Activated T-cell treated with anti-CD3 and anti-CD28 coated beads for 4 hours (primary cell): Measurements from ENCODE around the gene SH3RF1.

Source experiments
- DNase-seq: peaks from one replicate; pipeline ENCODE4 v3.0.0-alpha.2; 2020

The SH3RF1 gene

DNA sequence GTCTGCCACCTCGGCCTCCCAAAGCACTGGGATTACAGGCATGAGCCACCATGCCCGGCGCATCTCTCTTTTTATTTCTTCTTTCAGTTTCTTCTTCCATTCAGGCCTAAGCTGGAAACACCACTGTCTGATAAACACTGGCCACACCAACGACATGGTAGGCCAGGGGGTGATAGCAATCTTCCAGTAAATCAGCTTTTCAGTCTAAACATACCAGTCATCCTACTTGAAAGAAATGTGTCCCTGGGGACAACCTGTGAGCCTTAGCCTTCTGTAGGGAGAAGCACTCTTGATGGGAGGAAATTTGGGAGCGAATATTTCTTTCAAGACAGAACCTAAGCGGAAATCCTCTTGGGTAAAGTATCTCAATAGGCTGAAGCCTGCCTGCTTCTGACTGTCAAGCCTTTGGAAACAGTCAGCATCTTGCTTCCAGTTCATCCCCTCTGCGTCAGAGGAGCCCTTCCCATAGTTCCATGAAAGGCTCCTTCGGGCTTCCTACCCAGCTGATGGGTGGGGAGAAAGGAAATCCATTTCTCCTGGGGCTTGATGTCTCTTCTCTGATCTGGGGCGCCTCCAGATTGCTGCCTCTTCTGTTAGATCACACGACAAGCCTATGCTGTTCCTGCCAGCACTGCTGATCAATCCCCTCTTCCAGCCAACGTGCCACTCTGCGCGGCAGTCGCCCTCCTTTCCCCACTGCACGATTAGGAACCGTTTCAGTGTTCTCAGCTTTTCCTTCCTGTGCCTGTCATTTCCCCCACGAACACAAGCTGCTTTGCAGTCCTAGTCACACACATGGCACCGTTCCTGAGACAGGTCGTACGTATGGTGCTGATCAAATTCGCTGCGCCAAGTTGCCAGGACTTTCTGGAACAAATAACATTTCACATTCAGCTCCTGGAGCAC lies 211.2 kb downstream of the SH3RF1 start:
- no peak for DNase-seq

DNA sequence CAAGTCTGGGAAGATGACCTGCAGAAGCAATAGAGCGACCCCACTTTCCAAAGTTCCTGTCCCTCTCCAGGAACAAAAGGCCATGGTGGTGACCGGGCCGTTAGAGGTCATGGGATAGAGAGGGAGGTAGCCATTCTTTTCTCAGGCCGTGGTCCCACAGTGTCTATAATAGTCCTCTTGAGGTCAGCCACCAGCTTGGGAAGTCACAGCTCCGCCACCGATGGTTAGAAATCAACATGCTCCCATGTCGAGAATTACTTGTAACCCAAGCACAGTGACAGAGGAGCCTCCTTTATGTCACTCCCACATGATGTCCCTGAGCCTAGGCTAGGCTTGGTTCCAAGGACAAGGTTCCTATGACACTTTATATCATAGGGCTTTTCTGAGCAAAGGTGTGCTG lies 212.4 kb downstream of the SH3RF1 start:
- no peak for DNase-seq

DNA sequence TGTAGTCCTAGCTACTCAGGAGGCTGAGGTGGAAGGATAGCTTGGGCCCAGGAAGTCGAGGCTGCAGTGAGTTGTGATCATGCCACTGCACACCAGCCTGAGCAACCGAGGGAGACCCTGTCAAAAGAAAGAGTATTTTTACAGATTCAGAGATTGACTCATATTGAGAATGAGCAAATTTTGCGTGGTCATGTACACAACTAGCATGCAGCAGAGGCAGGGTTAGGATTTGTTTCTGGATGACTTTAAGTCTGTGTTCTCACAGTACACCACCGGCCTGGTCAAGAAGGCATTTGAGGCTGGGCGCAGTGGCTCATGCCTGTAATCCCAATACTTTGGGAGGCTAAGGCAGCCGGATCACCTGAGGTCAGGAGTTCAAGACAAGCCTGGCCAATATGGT lies 215.9 kb downstream of the SH3RF1 start:
- no peak for DNase-seq

DNA sequence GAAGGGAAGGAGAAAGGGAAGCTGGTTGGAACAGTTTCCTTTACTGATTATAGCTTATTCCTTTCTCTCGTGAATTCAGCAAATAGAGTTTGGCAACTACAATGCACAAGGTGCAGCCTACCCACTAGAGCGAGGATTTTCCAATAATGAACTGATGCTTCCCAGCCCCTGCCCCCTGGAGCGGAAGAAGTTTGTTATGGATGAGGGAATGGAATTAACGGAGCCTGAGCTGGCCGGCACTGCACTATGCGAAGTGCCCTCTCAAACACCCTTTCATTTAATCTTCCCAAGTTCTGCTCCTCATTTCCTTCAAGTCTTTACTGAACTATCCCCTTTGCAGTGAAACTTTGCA lies 218.2 kb downstream of the SH3RF1 start:
- no peak for DNase-seq

DNA sequence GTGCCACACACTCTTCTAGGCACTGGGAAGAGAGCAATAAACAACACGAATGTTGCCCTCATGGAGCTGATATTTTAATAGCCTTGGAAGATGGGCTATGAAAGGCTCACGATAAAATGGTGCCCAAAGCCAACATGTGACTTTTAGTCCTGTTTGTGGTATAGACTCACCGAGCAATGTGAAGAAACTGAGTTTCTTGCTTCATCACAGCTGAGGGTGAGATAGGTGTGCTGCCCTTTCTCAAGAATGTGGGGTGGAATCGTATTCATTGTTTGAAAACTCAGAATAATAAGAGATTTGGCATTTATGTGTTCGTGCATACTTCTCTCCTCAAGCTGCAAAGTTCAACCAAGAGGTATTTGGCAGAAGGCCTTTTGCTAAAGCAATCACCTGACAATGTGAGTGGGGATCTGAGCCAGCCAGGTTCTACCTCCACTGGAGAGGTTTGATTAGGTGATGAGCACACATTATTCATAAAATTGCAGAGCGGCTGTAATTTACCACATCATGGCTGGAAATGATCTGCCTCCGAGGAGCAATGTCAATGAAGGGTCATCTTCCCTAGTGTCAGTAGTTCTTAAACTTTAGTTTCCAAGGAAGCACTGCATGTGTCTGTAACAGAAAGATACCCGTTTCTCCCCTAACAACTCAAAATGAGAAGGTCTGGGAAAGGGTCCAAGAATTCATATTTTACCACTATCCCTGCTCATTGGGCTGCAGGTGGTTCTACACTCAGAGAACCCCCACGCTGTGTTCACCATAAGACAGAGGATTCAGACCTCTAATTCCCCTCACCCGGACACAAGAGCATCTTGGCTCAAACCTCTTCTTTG lies 218.8 kb downstream of the SH3RF1 start:
- no peak for DNase-seq

DNA sequence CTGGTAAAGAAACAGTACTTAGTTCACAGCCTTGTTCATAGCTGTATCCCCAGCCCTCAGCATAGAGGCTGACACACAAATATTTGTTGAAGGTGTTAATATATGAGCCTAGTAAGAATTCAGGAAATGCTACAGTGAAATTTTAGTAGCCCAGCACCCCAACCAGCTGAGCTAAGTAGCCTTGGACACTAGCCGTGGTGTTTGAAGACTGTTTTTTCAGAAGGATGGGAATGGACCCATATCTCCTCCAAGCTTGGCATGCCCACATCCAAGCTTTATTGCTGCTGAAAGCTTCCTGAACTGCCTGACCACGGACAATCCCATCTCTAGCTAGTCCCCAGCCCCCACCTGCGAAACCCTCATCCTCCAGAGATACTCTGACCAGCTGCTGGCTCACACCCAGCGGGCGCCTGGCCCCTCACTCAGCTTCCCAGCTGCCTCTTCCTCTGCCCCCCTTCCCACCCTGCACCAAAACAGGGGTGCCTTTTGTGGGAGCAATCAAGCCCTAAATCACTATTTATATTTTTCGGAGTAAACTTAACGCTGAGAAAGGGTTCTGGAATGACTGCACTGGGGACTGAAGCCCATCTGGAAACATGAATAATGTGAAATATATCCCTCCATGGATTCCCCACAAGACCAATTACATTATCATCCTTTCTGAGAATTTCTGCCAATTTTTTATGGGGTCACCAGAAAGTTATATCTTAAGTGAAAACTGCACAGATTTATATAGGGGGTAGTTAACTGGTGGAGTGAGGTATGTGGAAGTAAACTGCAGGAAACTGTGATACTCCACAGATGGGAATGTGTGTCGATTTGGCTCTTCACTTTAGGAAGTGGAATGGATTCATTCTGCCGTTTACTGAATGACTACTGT lies 219.6 kb downstream of the SH3RF1 start:
- DNase-seq = no peak

DNA sequence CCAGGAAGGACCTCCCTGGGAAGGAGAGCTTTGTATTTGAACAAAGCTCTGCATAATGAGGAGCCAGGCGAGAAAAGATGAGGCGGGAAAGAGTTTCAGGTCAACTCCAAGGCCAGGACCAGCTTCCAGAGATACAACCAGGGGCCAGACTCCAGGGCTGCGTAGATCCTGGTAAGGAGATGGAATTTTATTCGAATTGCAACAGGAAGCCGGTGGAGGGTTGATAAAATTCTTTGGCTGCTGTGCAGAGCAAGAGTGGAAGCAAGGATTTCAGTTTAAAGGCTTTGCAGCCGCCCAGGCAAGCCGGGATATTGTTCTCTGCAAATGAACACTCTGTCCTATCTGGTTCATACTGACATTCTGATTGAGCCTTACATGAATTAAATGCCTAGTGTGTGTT lies 220.5 kb downstream of the SH3RF1 start:
- DNase-seq = no peak

DNA sequence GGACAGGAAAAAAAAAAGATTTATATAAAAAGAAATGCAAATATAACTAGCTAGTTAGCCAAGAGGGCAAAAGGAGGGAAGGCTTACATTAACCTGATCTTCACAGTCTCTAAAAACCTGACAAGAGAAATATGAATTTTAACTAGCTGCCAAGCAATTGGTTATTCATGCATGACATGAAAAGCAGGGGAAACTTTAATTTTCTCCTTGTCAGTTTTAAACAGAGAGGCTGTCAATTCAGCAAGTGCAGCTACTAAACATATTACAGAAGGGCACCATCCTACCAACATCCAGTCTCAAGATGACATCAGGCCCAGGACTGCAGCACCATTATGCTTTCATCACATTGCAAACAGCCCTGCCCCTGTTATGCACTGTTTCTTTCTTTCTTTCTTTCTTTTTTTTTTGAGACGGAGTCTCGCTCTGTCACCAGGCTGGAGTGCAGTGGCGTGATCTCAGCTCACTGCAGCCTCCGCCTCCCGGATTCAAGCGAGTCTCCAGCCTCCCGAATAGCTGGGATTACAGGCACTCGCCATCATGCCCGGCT lies 221.8 kb downstream of the SH3RF1 start:
- no peak for DNase-seq

DNA sequence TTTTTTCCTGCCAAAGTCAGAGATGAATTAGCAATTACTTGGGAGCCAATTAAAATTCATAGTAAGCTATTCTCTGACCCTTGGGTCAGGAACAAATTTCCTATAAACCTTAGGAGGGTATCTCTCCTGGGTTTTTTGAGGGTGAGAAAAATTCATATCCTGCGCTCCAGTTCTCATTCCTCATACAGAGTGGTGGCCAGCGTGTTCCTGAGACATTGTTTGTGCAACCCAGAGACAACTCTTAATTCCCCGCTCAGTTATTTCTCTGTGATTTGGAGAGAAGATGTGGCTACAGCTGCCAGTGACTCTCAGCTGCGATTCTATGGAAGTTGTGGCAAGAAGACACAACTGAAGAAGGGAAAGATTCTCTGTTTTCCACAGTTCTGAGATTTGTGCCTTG lies 222.8 kb downstream of the SH3RF1 start:
- DNase-seq = no peak

DNA sequence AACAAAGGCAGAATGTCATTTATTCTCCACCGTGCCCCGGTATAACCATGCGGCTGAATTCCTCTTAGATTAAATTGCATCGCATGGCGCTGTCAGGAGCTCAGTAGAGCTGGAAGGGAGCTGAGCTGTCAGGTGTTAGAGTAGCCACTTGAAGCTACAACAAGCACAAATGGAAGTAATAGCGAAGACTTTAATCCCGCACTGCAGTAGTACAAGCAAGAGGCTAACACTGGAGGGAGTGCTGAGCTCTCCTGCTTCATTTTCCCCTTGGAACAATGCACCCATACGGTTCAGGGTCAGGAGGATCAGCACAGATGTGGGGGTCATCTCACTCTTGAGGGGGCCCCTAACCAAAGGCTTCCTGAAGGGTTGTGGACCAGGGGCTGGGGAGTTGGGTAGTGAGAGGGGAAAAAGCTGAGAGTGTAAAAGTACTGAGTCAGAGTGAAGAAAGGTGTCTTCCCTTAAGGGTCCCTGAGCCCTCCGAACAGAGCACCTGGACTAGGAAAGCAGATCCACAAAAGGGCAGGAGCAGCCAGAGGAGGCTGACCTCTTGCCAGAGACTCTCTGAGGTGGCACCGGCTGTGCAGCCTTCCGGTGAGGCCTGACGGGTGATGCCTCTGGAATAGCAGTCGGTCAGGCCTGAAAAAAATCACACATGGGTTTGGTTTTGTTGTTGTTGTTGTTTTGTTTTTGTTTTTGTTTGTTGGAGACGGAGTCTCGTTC lies 224.7 kb downstream of the SH3RF1 start:
- no peak for DNase-seq

DNA sequence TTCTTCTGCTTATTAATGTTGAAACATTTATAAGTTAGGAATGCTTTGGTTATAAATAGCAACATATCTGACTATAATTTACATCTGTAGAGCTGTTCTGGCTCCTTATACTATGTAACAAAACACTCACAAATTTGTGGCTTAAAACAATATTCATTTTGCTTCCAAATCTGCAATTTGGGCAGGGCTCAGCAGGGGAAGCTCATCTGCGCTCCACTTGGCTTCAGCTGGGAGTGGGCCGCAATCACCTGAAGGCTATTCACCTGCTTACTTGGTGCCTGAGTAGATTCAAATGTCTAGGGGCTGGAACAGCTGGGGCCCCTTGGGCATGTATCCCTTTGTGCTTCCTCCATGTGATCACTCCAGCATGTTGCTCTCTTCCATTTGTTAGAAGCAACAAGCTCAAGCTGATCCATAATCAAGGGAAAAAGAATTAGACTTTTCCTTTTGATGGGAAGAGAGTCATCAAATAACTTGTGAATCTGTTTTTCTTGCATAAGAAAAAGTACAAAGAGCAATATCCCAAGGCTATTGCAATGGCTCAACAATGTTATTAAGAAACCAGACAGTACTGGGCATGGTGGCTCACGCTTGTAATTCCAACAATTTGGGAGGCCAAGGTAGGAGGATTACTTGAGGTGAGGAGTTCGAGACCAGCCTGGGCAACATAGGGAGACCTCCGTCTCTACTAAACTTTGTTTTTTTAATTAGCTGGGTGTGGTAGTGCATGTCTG lies 225.9 kb downstream of the SH3RF1 start:
- no peak for DNase-seq
